GM23338 (cell line): ENCODE results near the gene RELB. TPM values are rescaled to one million over a fixed set of nuclear protein-coding genes. Genes with fewer than 3 reads are reported as not detected.
A peak's percentile ranks its signal among the peaks of the same experiment; 100 is the strongest.

Source experiments
- ATAC-seq: fragments of 200-7000 bp; cut with Tn5 transposase; 3 replicates; pipeline ENCODE4 v1.9.1; 2020
- DNase-seq: peaks from one replicate; pipeline ENCODE4 v3.0.0-alpha.2; 2015; ENCODE audit warnings: low spot score
- H2AFZ ChIP-seq: fragments of 200-600 bp; sonication (generic); 2 replicates; pipeline ENCODE4 v1.8.0; 2016; ENCODE audit warnings: antibody characterized with exemption, mild to moderate bottlenecking, moderate library complexity
- H3F3A ChIP-seq: fragments of 200-600 bp; sonication (generic); replicated peaks from 2 replicates; pipeline ENCODE4 v1.8.0; 2017; ENCODE audit warnings: antibody characterized with exemption, mixed run types, low read depth
- H3K27ac ChIP-seq: fragments of 200-600 bp; sonication (generic); 2 replicates; pipeline ENCODE4 v1.6.1; 2016; ENCODE audit warnings: low read depth
- H3K27me3 ChIP-seq: fragments of 200-600 bp; sonication (generic); 2 replicates; pipeline ENCODE4 v1.8.0; 2016; ENCODE audit warnings: mild to moderate bottlenecking, mixed run types, moderate library complexity; ENCODE audit not compliant: insufficient read depth
- H3K36me3 ChIP-seq: fragments of 200-600 bp; sonication (generic); 2 replicates; pipeline ENCODE4 v1.8.0; 2016; ENCODE audit warnings: mild to moderate bottlenecking; ENCODE audit not compliant: insufficient read depth
- H3K4me1 ChIP-seq: fragments of 200-600 bp; sonication (generic); 2 replicates; pipeline ENCODE4 v1.8.0; 2016; ENCODE audit warnings: mild to moderate bottlenecking, moderate library complexity; ENCODE audit not compliant: insufficient read depth
- H3K4me2 ChIP-seq: fragments of 200-600 bp; sonication (generic); 2 replicates; pipeline ENCODE4 v1.7.1; 2017; ENCODE audit warnings: mixed run types
- H3K4me3 ChIP-seq: fragments of 200-600 bp; sonication (generic); 2 replicates; pipeline ENCODE4 v1.6.1; 2016; ENCODE audit warnings: mixed run types
- H3K79me2 ChIP-seq: fragments of 200-600 bp; sonication (generic); replicated peaks from 2 replicates; pipeline ENCODE4 v1.8.0; 2017; ENCODE audit warnings: mild to moderate bottlenecking; ENCODE audit not compliant: insufficient read depth
- H3K9me2 ChIP-seq: fragments of 200-600 bp; sonication (generic); 2 replicates; pipeline ENCODE4 v1.8.0; 2017; ENCODE audit not compliant: insufficient read depth
- H4K20me1 ChIP-seq: fragments of 200-600 bp; sonication (generic); replicated peaks from 2 replicates; pipeline ENCODE4 v1.8.0; 2017; ENCODE audit warnings: mild to moderate bottlenecking; ENCODE audit not compliant: insufficient read depth
- H3K27ac Mint-ChIP-seq: 2 replicates; pipeline ENCODE4 v1.8.0; 2020; ENCODE audit warnings: inconsistent platforms, mild to moderate bottlenecking, moderate library complexity, mixed read lengths
- H3K27me3 Mint-ChIP-seq: 3 replicates; pipeline ENCODE4 v1.8.0; 2022; ENCODE audit warnings: low read depth, mild to moderate bottlenecking, moderate library complexity, mixed read lengths, inconsistent platforms; ENCODE audit not compliant: insufficient read depth, poor library complexity
- H3K36me3 Mint-ChIP-seq: 3 replicates; pipeline ENCODE4 v1.8.0; 2021; ENCODE audit warnings: low read depth, mild to moderate bottlenecking, inconsistent platforms, moderate library complexity, mixed read lengths
- H3K4me1 Mint-ChIP-seq: 3 replicates; pipeline ENCODE4 v1.8.0; 2020; ENCODE audit warnings: mild to moderate bottlenecking, inconsistent platforms, mixed read lengths
- H3K4me3 Mint-ChIP-seq: 3 replicates; pipeline ENCODE4 v1.8.0; 2021; ENCODE audit warnings: moderate library complexity, mild to moderate bottlenecking, inconsistent platforms, mixed read lengths
- H3K9me3 Mint-ChIP-seq: 3 replicates; pipeline ENCODE4 v1.8.0; 2020; ENCODE audit warnings: moderate library complexity, mild to moderate bottlenecking, inconsistent platforms, mixed read lengths
- CREB1 ChIP-seq: fragments of 250-450 bp; sonication (Bioruptor Pico); IDR thresholded peaks from 2 replicates; pipeline ENCODE4 v1.5.0; 2020; ENCODE audit warnings: low read depth, mild to moderate bottlenecking, moderate library complexity
- EZH2 ChIP-seq: fragments of 200-600 bp; sonication (generic); IDR thresholded peaks from one replicate; pipeline ENCODE4 v1.8.0; 2017; ENCODE audit warnings: antibody characterized with exemption, mild to moderate bottlenecking, low read depth; ENCODE audit not compliant: unreplicated experiment
- NANOG ChIP-seq: IDR thresholded peaks from 2 replicates; pipeline ENCODE4 v1.6.1; 2016; ENCODE audit warnings: antibody characterized with exemption, borderline replicate concordance
- POLR2AphosphoS5 ChIP-seq: IDR thresholded peaks from 2 replicates; pipeline ENCODE4 v1.6.1; 2016; ENCODE audit warnings: antibody characterized with exemption, low read depth
- ZNF114 ChIP-seq: fragments of 250-450 bp; sonication (Bioruptor Pico); IDR thresholded peaks from 2 replicates; pipeline ENCODE4 v1.5.0; 2020; ENCODE audit warnings: mild to moderate bottlenecking, moderate library complexity
- ZNF462 ChIP-seq: fragments of 250-450 bp; sonication (Bioruptor Pico); IDR thresholded peaks from 2 replicates; pipeline ENCODE4 v1.5.0; 2020; ENCODE audit warnings: mild to moderate bottlenecking, moderate library complexity
- polyA plus RNA-seq: library from polyadenylated mRNA; unstranded; fragments of >200 nt; fragmentation: Nextera tagmentation; extraction: Ambion mirVana; gene quantifications from 2 replicates; pipeline ENCODE4 v1.2.1, GENCODE V29; 2016
- total RNA-seq: library from RNA; depleted of rRNA; stranded (reverse); fragments of >200 nt; shearing (Covaris generic); gene quantifications from 2 replicates; pipeline ENCODE4 v1.2.3, GENCODE V29; 2014
- TF ChIP-seq, protein P1 (sequence below): IDR thresholded peaks from one replicate; pipeline ENCODE4 v1.6.1; 2018; ENCODE audit warnings: antibody characterized with exemption; ENCODE audit not compliant: unreplicated experiment

The RELB gene
- total and polyA plus RNA-seq, 2 experiments from 2014 or later = 7.9 to 13.1 TPM

GRCh38 chr19:45076029-45076850 is 75.0 kb downstream of the RELB start, which contains the start of gene ZNF296:
Gene ZNF296, minus strand, starts transcription at chr19:45076478. Its CDS starts 105 bp downstream, at chr19:45076373.
- peaks cover 46% of the 10 kb centered on the region for H3K4me1 ChIP-seq
- peak within 1 kb of the TSS; percentile 98 for H3K4me2 ChIP-seq
- peaks cover 13% of the 10 kb centered on the region for H4K20me1 ChIP-seq
- no peaks in the 10 kb centered on the region for H3K9me2 ChIP-seq
- peaks cover 41% of the 10 kb centered on the region for H3F3A ChIP-seq
- H3K4me1 Mint-ChIP-seq = peaks cover 34% of the 10 kb centered on the region
- peak within 1 kb of the TSS; percentile 85 for H3K27ac ChIP-seq
- H3K9me3 Mint-ChIP-seq = no peaks in the 10 kb centered on the region
- H3K27me3 ChIP-seq = no peaks in the 10 kb centered on the region
- peak within 1 kb of the TSS; percentile 3; the same call in 1 of the 2 replicates for H2AFZ ChIP-seq
- H3K27me3 Mint-ChIP-seq = peaks cover 13% of the 10 kb centered on the region
- H3K79me2 ChIP-seq = peaks cover 51% of the 10 kb centered on the region
- H3K27ac Mint-ChIP-seq = peak within 1 kb of the TSS; percentile 36
- H3K36me3 ChIP-seq = no peaks in the 10 kb centered on the region
- DNase-seq = peak; percentile 92
- H3K36me3 Mint-ChIP-seq = peaks cover 15% of the 10 kb centered on the region; the same call in 2 of the 3 replicates
- peak within 1 kb of the TSS; percentile 85 for H3K4me3 Mint-ChIP-seq
- peak; percentile 42 for ATAC-seq
- H3K4me3 ChIP-seq = peak within 1 kb of the TSS; percentile 85
- TF ChIP-seq CREB1 (0 out of 2 replicates have a peak, but pooled peaks have one; percentile 28), EZH2 (no peak), POLR2AphosphoS5 (peak; percentile 89), NANOG (no peak)

DNA sequence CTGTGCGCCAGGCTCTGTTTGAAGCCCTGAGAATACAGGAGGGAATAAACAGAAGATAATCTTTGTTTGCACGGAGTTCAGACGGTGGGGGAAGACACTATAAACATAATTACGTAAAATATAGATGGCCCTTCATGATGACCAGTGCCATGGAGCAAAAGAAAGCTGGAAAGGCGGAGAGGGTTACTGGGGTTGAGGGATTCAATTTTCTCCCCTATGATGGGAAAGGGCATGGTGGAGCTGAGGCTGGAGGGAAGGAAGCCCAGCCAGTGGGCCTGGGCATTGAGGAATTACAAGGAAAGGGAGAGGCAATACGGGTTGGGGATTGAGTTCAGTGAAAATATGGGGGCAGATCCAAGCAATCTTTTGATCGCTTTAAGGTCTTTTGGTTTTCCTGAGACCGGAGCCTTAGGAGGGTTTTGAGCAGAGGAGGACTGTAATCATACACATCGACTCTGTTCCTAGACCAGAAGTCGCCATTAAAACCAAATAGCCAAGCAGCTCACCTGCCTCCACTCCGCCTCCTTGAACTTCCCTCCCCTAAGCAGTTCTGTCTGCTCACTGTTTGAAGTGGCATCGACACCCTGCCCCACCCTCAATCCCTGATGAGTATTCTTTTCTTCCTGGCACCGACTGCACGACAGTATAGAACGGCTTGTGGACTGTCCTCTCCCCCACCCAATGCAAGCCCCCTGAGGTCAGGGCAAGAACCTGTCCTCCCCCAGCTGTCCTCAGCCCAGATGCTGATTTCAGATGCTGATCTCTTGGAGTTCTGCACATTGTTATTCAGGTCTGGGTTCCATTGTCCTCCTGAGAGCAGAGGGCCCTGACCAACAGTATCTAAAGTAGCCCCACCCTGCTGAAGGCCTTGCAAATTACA is 75.8 kb downstream of the RELB start:
- no peaks in the 10 kb centered on the region; the same call in 1 of the 2 replicates for H3K36me3 ChIP-seq
- H3K27me3 ChIP-seq = no peaks in the 10 kb centered on the region
- peaks cover 14% of the 10 kb centered on the region for H4K20me1 ChIP-seq
- peaks cover 41% of the 10 kb centered on the region for H3F3A ChIP-seq
- peak overlapping the region; percentile 85 for H3K27ac ChIP-seq
- peak overlapping the region; percentile 3; the same call in 1 of the 2 replicates for H2AFZ ChIP-seq
- Mint-ChIP-seq H3K9me3 (peaks cover 2% of the 10 kb centered on the region; the same call in 1 of the 3 replicates), H3K27me3 (peaks cover 14% of the 10 kb centered on the region), H3K4me3 (peak overlapping the region; percentile 85), H3K4me1 (peaks cover 42% of the 10 kb centered on the region), H3K27ac (peak overlapping the region; percentile 20), H3K36me3 (peaks cover 18% of the 10 kb centered on the region)
- no peaks in the 10 kb centered on the region for H3K9me2 ChIP-seq
- DNase-seq = peak; percentile 75
- peak overlapping the region; percentile 98 for H3K4me2 ChIP-seq
- peak; percentile 5 for ATAC-seq
- H3K4me3 ChIP-seq = peak overlapping the region; percentile 85
- peaks cover 51% of the 10 kb centered on the region for H3K4me1 ChIP-seq
- peaks cover 60% of the 10 kb centered on the region for H3K79me2 ChIP-seq
- peak; percentile 40; the same call in 1 of the 2 replicates for TF ChIP-seq NANOG
- TF ChIP-seq ZNF114 (CRISPR knock-in tag) = no peak
- TF ChIP-seq ZNF462 (CRISPR knock-in tag) = peak; percentile 81
- TF ChIP-seq, protein P1, sequence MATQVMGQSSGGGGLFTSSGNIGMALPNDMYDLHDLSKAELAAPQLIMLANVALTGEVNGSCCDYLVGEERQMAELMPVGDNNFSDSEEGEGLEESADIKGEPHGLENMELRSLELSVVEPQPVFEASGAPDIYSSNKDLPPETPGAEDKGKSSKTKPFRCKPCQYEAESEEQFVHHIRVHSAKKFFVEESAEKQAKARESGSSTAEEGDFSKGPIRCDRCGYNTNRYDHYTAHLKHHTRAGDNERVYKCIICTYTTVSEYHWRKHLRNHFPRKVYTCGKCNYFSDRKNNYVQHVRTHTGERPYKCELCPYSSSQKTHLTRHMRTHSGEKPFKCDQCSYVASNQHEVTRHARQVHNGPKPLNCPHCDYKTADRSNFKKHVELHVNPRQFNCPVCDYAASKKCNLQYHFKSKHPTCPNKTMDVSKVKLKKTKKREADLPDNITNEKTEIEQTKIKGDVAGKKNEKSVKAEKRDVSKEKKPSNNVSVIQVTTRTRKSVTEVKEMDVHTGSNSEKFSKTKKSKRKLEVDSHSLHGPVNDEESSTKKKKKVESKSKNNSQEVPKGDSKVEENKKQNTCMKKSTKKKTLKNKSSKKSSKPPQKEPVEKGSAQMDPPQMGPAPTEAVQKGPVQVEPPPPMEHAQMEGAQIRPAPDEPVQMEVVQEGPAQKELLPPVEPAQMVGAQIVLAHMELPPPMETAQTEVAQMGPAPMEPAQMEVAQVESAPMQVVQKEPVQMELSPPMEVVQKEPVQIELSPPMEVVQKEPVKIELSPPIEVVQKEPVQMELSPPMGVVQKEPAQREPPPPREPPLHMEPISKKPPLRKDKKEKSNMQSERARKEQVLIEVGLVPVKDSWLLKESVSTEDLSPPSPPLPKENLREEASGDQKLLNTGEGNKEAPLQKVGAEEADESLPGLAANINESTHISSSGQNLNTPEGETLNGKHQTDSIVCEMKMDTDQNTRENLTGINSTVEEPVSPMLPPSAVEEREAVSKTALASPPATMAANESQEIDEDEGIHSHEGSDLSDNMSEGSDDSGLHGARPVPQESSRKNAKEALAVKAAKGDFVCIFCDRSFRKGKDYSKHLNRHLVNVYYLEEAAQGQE = no peak
